Skeletal muscle tissue (tissue), 4 donors: ENCODE results near the gene DTYMK. TPM values are rescaled to one million over a fixed set of nuclear protein-coding genes. Genes with fewer than 3 reads are reported as not detected.

Source experiments
- H3K27ac ChIP-seq: one replicate; pipeline ENCODE4 v1.7.0; 2013; ENCODE audit warnings: mild to moderate bottlenecking, low read depth, low read length, inconsistent platforms
- H3K27me3 ChIP-seq, 3 donors: one replicate each; pipeline ENCODE4 v1.7.0; 2013; ENCODE audit warnings: low read length in 3 of 3; ENCODE audit not compliant: control insufficient read depth in 3 of 3, insufficient read depth in 3 of 3
- H3K36me3 ChIP-seq, 3 donors: one replicate each; pipeline ENCODE4 v1.7.0; 2013; ENCODE audit warnings: low read length in 3 of 3; ENCODE audit not compliant: control insufficient read depth in 3 of 3, insufficient read depth in 3 of 3
- H3K4me1 ChIP-seq, 3 donors: one replicate each; pipeline ENCODE4 v1.7.0; 2013; ENCODE audit warnings: low read length in 3 of 3, mild to moderate bottlenecking in 3 of 3; ENCODE audit not compliant: control insufficient read depth in 3 of 3, insufficient read depth in 3 of 3
- H3K4me3 ChIP-seq, 3 donors: one replicate each; pipeline ENCODE4 v1.7.0; 2013; ENCODE audit warnings: low read length in 3 of 3
- H3K9ac ChIP-seq, 3 donors: one replicate each; pipeline ENCODE4 v1.7.0; 2013; ENCODE audit warnings: low read length in 3 of 3, mild to moderate bottlenecking in 3 of 3, moderate library complexity in 2 of 3, low read depth in 1 of 3
- H3K9me3 ChIP-seq, 3 donors: one replicate each; pipeline ENCODE4 v1.7.0; 2013; ENCODE audit warnings: low read length in 3 of 3; ENCODE audit not compliant: control insufficient read depth in 3 of 3
- total RNA-seq: library from RNA; depleted of rRNA; stranded (reverse); fragments of >200 nt; gene quantifications from one replicate; pipeline ENCODE4 v1.2.3, GENCODE V29; 2014
- donor health status: Osteomylitis.

DTYMK gene
- total RNA-seq, 1 donor from 2014 or later: 14.1 TPM

DNA sequence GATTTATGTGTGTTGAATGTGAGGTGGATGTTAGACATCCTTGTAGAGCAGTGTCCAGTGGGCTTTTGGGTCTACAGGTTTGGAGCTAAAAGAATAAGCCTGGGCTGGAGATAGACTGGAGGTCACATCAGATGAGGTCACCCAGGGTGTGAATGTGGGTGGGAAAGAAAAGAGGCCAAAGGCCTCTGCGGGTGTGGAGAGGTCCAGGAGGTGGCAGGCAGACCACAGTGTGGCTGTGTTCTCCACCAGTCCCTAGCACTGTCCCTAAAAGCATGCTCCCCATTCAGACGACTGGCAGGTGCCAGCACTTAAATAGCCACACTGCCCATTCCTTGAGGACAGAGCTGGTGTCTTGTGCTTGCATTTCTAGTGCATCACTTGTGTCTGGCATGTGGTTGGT is 45.0 kb downstream of the DTYMK start:
- Histone ChIP-seq H3K4me1 (peaks cover 19 to 33% (median 27%) of the 10 kb centered on the region in 3 donors), H3K9ac (no peak overlapping the region), H3K36me3 (peaks cover 0 to 13% (median 11%) of the 10 kb centered on the region in 3 donors)

GRCh38 chr2:241640165-241640795 is 46.3 kb downstream of the DTYMK start:
- peaks cover 0 to 10% (median 5%) of the 10 kb centered on the region in 3 donors for H3K36me3 ChIP-seq
- no peak overlapping the region for H3K4me3 ChIP-seq
- H3K27me3 ChIP-seq: no peaks in the 10 kb centered on the region
- H3K9me3 ChIP-seq: no peaks in the 10 kb centered on the region
- H3K27ac ChIP-seq: no peak overlapping the region
- peak overlapping the region in 1 of 3 donors; percentile 35 for H3K9ac ChIP-seq
- peaks cover 24 to 35% (median 34%) of the 10 kb centered on the region in 3 donors for H3K4me1 ChIP-seq

More for the DNA sequence above, 45.0 kb downstream of the DTYMK start:
- H3K27me3 ChIP-seq: no peaks in the 10 kb centered on the region
- H3K27ac ChIP-seq: no peak overlapping the region
- H3K9me3 ChIP-seq: no peaks in the 10 kb centered on the region
- H3K4me3 ChIP-seq: no peak overlapping the region

DNA sequence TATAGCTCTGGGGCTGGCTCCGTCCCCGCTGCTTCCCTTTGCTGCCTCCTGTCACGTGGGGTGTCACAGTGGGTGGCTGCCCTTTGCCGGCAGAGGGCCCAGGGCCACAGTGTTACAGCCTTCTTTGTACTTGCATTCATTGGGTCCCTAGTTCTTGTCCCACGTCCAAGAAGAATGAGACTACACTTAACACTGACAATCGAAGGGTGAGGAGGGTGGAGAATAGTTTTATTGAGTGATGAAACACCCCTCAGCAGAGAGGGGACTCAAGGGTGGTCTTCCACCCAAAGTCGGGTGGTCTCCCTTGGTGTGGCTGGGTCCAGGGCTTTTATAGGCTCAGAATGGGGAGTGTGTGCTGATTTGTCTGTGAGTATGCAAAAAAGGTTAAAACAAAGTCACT is 47.2 kb downstream of the DTYMK start:
- peaks cover under 1 to 14% (median 6%) of the 10 kb centered on the region in 3 donors for H3K36me3 ChIP-seq
- H3K9me3 ChIP-seq: no peaks in the 10 kb centered on the region
- H3K27ac ChIP-seq: no peak overlapping the region
- H3K27me3 ChIP-seq: no peaks in the 10 kb centered on the region
- H3K9ac ChIP-seq: peak overlapping the region in 1 of 3 donors; percentile 16
- peak overlapping the region; percentile 41 to 97 (median 63) for H3K4me3 ChIP-seq
- H3K4me1 ChIP-seq: peaks cover 24 to 40% (median 35%) of the 10 kb centered on the region in 3 donors

DNA sequence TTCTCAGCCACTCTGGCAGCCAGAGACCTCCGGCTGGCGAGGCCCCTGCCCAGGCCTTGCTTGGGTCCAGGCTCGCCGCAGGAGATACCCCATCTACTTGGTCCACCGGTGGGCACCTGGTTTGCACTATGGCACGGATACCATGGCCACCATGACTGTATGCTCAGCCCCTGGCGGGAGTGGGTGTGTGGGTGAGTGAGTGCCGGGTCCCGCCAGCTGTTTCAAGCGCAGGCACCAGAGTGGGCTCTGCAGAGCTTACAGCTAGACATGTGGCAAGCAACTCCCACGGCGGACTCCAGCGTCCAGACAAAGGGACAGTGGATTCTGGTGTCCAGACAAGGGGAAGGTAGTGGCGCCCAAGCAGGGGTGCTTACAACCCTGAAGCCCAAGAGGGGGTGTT is 47.7 kb downstream of the DTYMK start:
- Histone ChIP-seq H3K27me3 (no peaks in the 10 kb centered on the region), H3K4me3 (peak overlapping the region; percentile 63 to 97 (median 65)), H3K36me3 (peaks cover 3 to 18% (median 7%) of the 10 kb centered on the region in 3 donors), H3K4me1 (peaks cover 24 to 40% (median 35%) of the 10 kb centered on the region in 3 donors), H3K27ac (no peak overlapping the region), H3K9me3 (no peaks in the 10 kb centered on the region), H3K9ac (peak overlapping the region in 1 of 3 donors; percentile 16)

DNA sequence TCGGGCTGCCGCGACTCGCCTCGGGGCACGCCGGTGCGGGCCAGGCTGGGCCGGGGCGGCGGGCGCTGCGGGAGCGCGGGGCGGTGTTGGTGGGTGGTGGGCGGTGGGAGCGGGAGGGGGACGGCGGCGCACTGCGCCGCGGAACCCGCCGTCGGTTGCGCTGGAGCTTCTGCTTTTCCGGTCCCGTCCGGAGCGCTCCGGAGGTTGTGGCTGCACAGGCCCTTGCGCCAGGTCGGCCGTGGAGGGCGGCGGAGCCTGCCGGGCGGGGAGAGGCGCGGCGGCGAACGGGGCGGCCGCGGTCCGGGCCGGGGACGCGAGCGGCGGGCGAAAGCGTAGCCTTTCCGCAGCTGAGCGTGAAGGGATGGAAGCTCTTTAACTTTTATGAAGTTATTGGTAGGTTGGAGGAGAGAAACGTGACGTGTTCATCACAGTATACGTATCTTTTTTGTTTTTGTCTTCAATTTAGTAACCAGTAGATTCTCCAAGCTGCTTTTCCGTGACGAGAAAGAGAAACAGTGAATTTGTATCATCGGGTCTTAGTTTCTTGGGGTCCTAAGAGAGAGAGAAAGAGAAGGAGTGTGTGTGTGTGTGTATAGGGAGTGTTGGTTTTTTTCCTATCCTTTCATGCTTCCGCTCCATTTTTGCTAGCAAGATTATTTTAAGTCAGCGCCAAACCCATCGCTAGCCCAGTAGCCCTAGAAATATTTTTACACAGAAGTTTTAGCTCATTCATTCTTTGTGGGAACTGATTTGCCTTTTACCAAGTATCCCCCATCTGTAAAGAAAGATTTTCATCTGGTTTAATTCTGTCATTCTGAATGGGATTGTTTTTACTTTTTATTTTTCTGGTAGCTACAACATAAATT is 48.6 kb downstream of the DTYMK start:
- peak overlapping the region; percentile 99 for H3K27ac ChIP-seq
- H3K9ac ChIP-seq: peak overlapping the region; percentile 98 to 99 (median 98)
- H3K4me3 ChIP-seq: peak overlapping the region; percentile 65 to 97 (median 97)
- peaks cover 24 to 40% (median 35%) of the 10 kb centered on the region in 3 donors for H3K4me1 ChIP-seq
- no peaks in the 10 kb centered on the region for H3K9me3 ChIP-seq
- peaks cover 12 to 24% (median 14%) of the 10 kb centered on the region in 3 donors for H3K36me3 ChIP-seq
- no peaks in the 10 kb centered on the region for H3K27me3 ChIP-seq

GRCh38 chr2:241637018-241637794 is 49.4 kb downstream of the DTYMK start, which contains the start of the genes ATG4B and THAP4:
Gene ATG4B (plus strand): TSS chr2:241637693. CDS start chr2:241637715, 22 bp downstream.
Gene THAP4 (minus strand): TSS chr2:241637158. CDS start chr2:241637017, 141 bp downstream.
- peak within 1 kb of the TSS; percentile 72 to 97 (median 97) for H3K4me3 ChIP-seq
- H3K4me1 ChIP-seq: peaks cover 24 to 40% (median 35%) of the 10 kb centered on the region in 3 donors
- peak within 1 kb of the TSS; percentile 99 for H3K27ac ChIP-seq
- H3K36me3 ChIP-seq: peaks cover 19 to 32% (median 21%) of the 10 kb centered on the region in 3 donors
- no peaks in the 10 kb centered on the region for H3K9me3 ChIP-seq
- no peaks in the 10 kb centered on the region for H3K27me3 ChIP-seq
- H3K9ac ChIP-seq: peak within 1 kb of the TSS; percentile 98 to 99 (median 98)

GRCh38 chr2:241636182-241637017 is 50.2 kb downstream of the DTYMK start:
- H3K27me3 ChIP-seq: no peaks in the 10 kb centered on the region
- H3K27ac ChIP-seq: peak overlapping the region; percentile 80
- H3K4me1 ChIP-seq: peaks cover 17 to 35% (median 30%) of the 10 kb centered on the region in 3 donors
- H3K4me3 ChIP-seq: peak overlapping the region; percentile 72 to 97 (median 75)
- H3K9ac ChIP-seq: peak overlapping the region; percentile 73 to 98 (median 83)
- H3K36me3 ChIP-seq: peaks cover 22 to 38% (median 24%) of the 10 kb centered on the region in 3 donors
- no peaks in the 10 kb centered on the region for H3K9me3 ChIP-seq

GRCh38 chr2:241635756-241636155 is 50.9 kb downstream of the DTYMK start:
- Histone ChIP-seq H3K27ac (peak overlapping the region; percentile 80), H3K4me3 (peak overlapping the region; percentile 72 to 80 (median 75)), H3K27me3 (no peaks in the 10 kb centered on the region), H3K36me3 (peaks cover 23 to 40% (median 24%) of the 10 kb centered on the region in 3 donors), H3K9ac (peak overlapping the region; percentile 73 to 89 (median 83)), H3K4me1 (peaks cover 16 to 32% (median 27%) of the 10 kb centered on the region in 3 donors), H3K9me3 (no peaks in the 10 kb centered on the region)
